ENCODE measurements around the gene ATP2C2.

DNA sequence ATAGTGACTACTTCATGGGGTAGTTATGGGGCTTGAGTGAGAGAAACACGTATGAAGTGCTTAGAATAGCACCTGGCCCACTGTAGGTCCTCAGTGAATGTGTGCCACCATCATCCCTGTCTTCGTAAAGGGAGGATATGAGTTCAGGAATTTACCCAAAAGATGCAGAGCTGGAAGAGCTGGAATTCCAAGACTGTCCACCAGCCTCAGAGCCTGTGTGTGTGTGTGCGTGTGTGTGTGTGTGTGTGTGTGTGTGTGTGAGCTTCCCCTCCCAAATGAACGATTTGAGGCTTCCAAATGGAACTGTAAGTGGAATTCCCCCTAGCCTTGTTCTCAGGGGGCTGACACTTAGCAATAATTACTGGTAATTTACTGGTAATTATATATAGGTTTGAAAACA lies 46.4 kb upstream of the ATP2C2 start:
- no peak for TF ChIP-seq EZH2 (IDR thresholded peaks at IDR 0.05; ENCODE audit: low read length, unreplicated experiment)
- TF ChIP-seq, protein P1, sequence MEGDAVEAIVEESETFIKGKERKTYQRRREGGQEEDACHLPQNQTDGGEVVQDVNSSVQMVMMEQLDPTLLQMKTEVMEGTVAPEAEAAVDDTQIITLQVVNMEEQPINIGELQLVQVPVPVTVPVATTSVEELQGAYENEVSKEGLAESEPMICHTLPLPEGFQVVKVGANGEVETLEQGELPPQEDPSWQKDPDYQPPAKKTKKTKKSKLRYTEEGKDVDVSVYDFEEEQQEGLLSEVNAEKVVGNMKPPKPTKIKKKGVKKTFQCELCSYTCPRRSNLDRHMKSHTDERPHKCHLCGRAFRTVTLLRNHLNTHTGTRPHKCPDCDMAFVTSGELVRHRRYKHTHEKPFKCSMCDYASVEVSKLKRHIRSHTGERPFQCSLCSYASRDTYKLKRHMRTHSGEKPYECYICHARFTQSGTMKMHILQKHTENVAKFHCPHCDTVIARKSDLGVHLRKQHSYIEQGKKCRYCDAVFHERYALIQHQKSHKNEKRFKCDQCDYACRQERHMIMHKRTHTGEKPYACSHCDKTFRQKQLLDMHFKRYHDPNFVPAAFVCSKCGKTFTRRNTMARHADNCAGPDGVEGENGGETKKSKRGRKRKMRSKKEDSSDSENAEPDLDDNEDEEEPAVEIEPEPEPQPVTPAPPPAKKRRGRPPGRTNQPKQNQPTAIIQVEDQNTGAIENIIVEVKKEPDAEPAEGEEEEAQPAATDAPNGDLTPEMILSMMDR (conservative IDR thresholded peaks at IDR 0.05; ENCODE audit: low read depth, low read length), result no peak
